Measurements from ENCODE around the gene SEPTIN5. TPM values are rescaled to one million over a fixed set of nuclear protein-coding genes. Genes with fewer than 3 reads are reported as not detected.

Gene SEPTIN5
- total and polyA plus RNA-seq, 12 donors: 3.7 to 73.4 (median 14.9) TPM

- peaks cover 76% of the 10 kb centered on the region for H3K27me3 ChIP-seq
- DNase-seq: no peak
- no peak overlapping the region for H3K27ac ChIP-seq
- H3K4me1 ChIP-seq (replicated peaks in 1 of 2): peaks cover 7 to 8% of the 10 kb centered on the region in 2 donors
- intact Hi-C loops (cut with DNase I): no loop called here
- WGBS, 4 donors: 88 to 93% (median 90%) methylated on average over 27 to 33 of the region's 33 CpGs
- no peak for TF ChIP-seq CTCF (IDR thresholded peaks at IDR 0.05)
- TF ChIP-seq POLR2A (IDR thresholded peaks at IDR 0.05): no peak
- H3K4me3 ChIP-seq: no peak overlapping the region
- no peaks in the 10 kb centered on the region for H3K36me3 ChIP-seq (replicated peaks in 1 of 2)
- no peaks in the 10 kb centered on the region for H3K9me3 ChIP-seq (replicated peaks in 1 of 3)
These were observed 47.6 kb downstream of the SEPTIN5 start for GRCh38 chr22:19761725-19762567.

GRCh38 chr22:19762568-19763457 lies 48.5 kb downstream of the SEPTIN5 start:
- intact Hi-C loops (cut with DNase I): no loop called here
- Histone ChIP-seq H3K4me1 (replicated peaks in 1 of 2) (peaks cover 6 to 11% of the 10 kb centered on the region in 2 donors), H3K9me3 (replicated peaks in 1 of 3) (no peaks in the 10 kb centered on the region), H3K4me3 (no peak overlapping the region), H3K36me3 (replicated peaks in 1 of 2) (no peaks in the 10 kb centered on the region), H3K27ac (no peak overlapping the region), H3K27me3 (peaks cover 79% of the 10 kb centered on the region)
- DNase-seq: no peak
- 85 to 93% (median 91%) methylated on average over 17 to 34 of the region's 34 CpGs for WGBS, 4 donors
- TF ChIP-seq POLR2A (IDR thresholded peaks at IDR 0.05) (no peak), CTCF (IDR thresholded peaks at IDR 0.05) (no peak)

- no peak for TF ChIP-seq POLR2A (IDR thresholded peaks at IDR 0.05)
- no peak for TF ChIP-seq CTCF (IDR thresholded peaks at IDR 0.05)
- Histone ChIP-seq H3K4me1 (replicated peaks in 1 of 2) (peaks cover 6 to 11% of the 10 kb centered on the region in 2 donors), H3K36me3 (replicated peaks in 1 of 2) (no peaks in the 10 kb centered on the region), H3K4me3 (no peak overlapping the region), H3K27ac (no peak overlapping the region), H3K9me3 (replicated peaks in 1 of 3) (no peaks in the 10 kb centered on the region), H3K27me3 (peaks cover 81% of the 10 kb centered on the region)
- 74 to 86% (median 82%) methylated on average over 18 to 39 of the region's 39 CpGs for WGBS, 4 donors
- no peak for DNase-seq
- intact Hi-C loops (cut with DNase I): no loop called here
These were observed 49.4 kb downstream of the SEPTIN5 start for GRCh38 chr22:19763458-19764298.

- no peaks in the 10 kb centered on the region for H3K36me3 ChIP-seq (replicated peaks in 1 of 2)
- 74 to 88% (median 83%) methylated on average over 4 to 17 of the region's 17 CpGs for WGBS, 4 donors
- H3K4me1 ChIP-seq (replicated peaks in 1 of 2): peaks cover 6 to 11% of the 10 kb centered on the region in 2 donors
- no peak for TF ChIP-seq POLR2A (IDR thresholded peaks at IDR 0.05)
- TF ChIP-seq CTCF (IDR thresholded peaks at IDR 0.05): no peak
- no peak overlapping the region for H3K27ac ChIP-seq
- no peak for DNase-seq
- no peak overlapping the region for H3K4me3 ChIP-seq
- intact Hi-C loops (cut with DNase I): no loop called here
- no peaks in the 10 kb centered on the region for H3K9me3 ChIP-seq (replicated peaks in 1 of 3)
- H3K27me3 ChIP-seq: peaks cover 81% of the 10 kb centered on the region
These were observed 49.9 kb downstream of the SEPTIN5 start for GRCh38 chr22:19764299-19764593.
